Stomach (tissue), 4 donors: ENCODE data around the gene TGFB1I1.

Experiments used
- CTCF ChIP-seq, 7 experiments: fragments of 450-650 bp in 4 of 7; fragments of 200-600 bp in 3 of 7; sonication (generic) in 3 of 7; IDR thresholded peaks; one replicate each; pipeline ENCODE4 v1.5.1; 2016 to 2019; ENCODE audit warnings: antibody characterized with exemption in 7 of 7, control low read depth in 2 of 7, mild to moderate bottlenecking in 1 of 7
- POLR2AphosphoS5 ChIP-seq, 3 donors: sonication (generic); formaldehyde crosslinking; IDR thresholded peaks; one replicate each; pipeline ENCODE4 v1.6.1; 2016; ENCODE audit warnings: antibody characterized with exemption in 3 of 3

GRCh38 chr16:31471875-31472708, at the start of gene TGFB1I1:
- TF ChIP-seq CTCF (IDR thresholded peaks at IDR 0.05): no peak
- TF ChIP-seq POLR2AphosphoS5 (IDR thresholded peaks at IDR 0.05): no peak
